GM19468 (cell line): ENCODE data around the gene TFF1.

Source experiments
- ATAC-seq: cut with Tn5 transposase; IDR thresholded peaks from one replicate; pipeline ENCODE4 v1.9.1; 2021; ENCODE audit warnings: mild to moderate bottlenecking, moderate library complexity, moderate number of reproducible peaks; ENCODE audit not compliant: unreplicated experiment; ENCODE audit errors: extremely low read depth

TFF1 gene

DNA sequence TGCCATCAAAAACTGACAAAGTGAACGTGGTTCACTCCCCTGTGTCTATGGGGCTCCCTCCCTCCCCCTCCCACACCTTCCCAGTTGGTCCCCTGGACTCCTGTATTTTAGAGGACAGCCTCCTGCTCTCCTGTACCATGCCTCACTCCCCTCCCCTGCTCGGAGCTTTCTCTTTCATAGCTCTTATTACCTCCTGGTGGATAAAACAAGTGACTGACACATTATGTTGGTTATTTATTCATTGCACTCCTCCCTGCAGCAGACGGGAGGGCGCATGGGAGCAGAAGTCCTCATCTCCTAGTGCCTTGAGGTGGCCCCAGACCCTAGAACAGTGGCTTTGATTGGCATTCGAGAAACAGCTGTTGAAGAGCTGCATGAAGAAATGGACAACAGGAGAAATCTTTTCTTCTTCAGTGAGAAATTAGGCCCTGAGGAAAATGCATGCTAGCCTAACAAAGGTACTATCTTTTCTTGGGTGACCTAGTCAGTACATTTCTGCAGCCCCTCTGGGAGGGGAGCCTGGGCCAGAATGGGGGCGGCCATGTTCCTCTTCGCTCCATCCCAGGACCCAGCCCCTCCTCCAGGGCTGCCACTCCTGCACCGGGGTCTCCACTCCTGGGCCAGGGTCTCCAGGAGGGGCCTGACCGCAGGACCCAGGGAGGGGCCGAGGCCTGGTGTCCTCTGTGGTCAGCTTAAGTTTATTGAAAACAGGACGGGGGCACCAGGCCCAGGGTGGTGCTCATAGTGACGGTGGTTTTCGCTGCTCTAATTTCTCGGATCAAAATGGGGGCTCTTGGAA lies 1.2 kb upstream of the TFF1 start:
- ATAC-seq, result no peak

- no peak for ATAC-seq
These were observed 565 bp downstream of the TFF1 start for GRCh38 chr21:42365770-42366169.

- ATAC-seq, result no peak
These were observed 1.9 kb downstream of the TFF1 start for GRCh38 chr21:42364304-42364865.

DNA sequence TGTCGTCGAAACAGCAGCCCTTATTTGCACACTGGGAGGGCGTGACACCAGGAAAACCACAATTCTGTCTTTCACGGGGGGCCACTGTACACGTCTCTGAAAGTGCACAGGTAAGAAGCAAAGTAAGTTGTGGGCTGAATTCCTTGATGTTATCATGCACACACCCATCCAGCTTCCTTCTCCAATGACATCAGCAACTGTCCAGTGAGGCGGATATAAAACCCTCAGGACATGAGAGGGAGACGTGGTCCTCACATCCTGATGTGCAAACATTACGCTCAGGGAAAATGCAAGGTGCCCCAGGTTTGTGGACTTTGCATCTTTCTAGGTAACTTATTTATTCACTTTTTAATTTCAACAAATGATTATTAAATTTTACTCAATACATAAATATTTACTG lies 3.0 kb downstream of the TFF1 start:
- ATAC-seq, result no peak

- ATAC-seq, result no peak
These were observed 3.6 kb downstream of the TFF1 start for GRCh38 chr21:42362700-42363099.

DNA sequence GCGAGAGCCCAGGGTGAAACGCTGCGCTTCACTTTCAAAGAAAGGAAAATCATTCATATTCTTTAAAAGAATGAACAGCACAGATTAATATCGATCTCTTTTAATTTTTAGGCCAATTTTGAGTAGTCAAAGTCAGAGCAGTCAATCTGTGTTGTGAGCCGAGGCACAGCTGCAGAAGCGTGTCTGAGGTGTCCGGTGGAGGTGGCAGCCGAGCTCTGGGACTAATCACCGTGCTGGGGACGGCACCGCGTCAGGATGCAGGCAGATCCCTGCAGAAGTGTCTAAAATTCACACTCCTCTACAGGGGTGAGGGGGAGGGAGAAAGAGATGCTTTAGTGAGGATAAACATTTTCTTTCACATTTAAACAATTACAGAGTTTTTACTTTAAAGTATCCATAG lies 4.1 kb downstream of the TFF1 start:
- ATAC-seq, result no peak

DNA sequence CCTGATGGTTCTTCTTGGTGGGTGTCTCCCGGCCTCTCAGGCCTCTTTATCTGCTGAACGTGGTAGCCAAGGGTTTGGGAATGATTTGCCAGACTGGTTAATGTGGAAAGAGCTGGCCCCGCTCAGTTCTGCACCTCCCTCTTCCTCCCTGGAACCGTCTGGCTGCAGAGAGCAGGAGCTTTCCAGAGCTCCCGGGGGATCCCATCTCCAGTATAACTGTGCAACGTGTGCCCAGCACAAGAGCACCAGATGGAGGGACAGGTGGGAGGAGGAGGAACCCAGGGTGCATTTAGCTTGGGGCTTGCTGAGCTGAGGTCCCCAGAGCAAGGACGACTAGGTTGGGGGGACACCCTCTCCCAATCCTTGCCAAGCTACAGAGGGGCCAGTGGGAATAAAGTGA lies 5.0 kb downstream of the TFF1 start:
- ATAC-seq, result no peak

DNA sequence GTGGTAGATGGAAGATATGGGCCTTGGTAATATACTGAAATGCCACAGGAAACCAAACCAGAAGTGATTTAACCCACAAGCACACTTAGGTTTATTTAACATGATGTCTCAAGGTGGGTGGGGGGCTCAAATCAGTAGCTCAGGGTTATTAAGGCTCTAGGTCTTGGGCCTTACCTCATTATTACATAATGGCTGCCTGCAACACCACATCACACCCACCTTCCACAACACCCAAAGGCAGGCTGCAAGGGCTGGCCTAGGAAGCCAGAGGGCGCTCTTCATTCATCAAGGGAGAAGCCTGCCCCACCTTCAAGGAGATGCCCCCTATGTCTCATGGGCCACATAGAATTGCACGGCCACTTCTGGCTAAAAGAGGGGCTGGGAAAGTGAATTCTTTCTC lies 6.0 kb downstream of the TFF1 start:
- ATAC-seq, result no peak

DNA sequence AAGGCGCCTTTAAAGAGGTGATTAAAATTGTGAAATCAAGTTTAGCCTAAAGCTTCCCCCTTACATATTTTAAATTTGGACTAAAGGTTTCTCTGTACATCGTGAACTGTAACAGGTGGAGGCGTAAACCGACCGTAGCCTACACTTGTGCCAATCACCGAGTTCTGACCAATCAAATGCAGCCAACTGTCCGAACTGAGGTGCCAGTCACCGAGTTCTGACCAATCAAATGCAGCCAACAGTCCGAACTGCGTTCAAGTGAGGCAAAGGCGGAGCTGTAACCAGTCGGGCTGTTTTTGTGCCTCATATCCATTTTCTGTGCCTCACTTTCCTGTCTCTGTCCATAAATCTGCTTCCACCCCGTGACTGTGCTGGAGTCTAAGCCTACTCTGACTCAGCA lies 7.4 kb downstream of the TFF1 start:
- ATAC-seq, result no peak

DNA sequence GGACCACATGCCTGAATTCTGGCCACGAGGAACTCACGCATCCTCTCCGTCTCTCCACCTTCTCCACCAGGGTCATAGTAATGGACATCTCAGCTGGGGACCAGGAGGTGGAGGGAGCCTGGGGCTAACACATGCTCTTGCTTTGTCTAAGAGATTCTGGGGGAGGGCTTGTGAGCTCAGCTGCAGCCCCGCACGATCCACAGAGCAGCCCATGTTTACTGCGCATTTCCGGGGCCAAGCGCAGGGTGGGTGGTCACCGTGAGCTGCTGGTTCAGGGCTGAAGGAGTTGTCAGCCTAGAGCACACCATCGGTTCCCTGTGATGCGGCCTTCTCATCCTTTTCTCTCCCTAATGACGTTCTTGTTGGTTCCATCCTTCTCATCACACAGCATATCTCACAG lies 8.1 kb downstream of the TFF1 start:
- ATAC-seq, result no peak

- no peak for ATAC-seq
These were observed 9.0 kb downstream of the TFF1 start for GRCh38 chr21:42357307-42357706.

GRCh38 chr21:42356650-42357049 lies 9.7 kb downstream of the TFF1 start:
- ATAC-seq, result no peak

GRCh38 chr21:42356046-42356445 lies 10.3 kb downstream of the TFF1 start:
- no peak for ATAC-seq

DNA sequence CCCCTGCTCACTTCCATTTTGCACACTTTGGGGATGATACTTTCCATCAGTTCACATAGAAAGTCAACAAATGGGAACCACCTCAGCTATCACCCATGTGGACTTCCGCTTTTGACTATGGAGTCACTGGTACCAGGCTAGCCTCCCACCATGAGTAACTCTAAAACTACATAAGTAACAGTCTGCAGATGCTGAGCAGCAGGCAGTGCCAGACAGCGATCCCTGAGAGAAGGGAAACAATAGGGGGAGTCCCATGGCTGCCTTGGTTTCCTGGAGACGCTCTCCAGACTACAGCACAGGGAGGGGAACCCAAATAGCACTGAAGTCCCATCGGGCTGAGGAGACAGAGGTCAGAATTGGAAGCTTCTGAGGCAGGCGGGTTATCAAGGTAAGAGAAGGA lies 12.7 kb downstream of the TFF1 start:
- no peak for ATAC-seq

- no peak for ATAC-seq
These were observed 13.8 kb downstream of the TFF1 start for GRCh38 chr21:42352441-42353095.

DNA sequence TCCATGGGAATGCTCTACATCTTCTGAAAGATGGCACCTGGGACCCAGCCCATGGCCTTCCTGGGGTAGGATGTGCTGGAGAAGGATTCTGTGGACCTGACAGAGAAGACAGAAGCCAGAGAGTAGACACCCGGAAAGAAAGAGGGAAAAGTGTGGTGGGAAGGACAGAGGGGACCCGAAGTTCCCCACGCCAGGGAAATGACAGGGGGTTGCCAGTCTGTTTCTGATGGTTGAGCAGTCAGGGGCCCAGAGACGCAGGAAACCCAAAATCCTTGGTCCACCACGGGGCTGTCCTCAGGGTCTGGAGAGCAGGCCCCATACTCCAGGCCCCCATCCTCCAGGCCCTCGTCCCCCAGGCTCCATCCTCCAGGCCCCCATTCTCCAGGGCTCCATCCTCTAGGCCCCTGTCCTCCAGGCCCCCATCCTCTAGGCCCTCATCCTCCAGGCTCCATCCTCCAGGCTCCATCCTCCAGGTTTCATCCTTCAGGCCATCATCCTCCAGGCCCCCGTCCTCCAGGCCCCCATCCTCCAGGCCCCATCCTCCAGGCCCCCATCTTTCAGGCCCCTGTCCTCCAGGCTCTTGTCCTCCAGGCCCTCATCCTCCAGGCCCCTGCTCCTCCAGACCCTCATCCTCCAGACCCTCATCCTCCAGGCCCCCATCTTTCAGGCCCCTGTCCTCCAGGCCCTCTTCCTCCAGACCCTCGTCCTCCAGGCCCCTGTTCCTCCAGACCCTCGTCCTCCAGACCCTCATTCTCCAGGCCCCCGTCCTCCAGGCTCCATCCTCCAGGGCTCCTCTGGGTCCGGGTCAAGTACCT lies 14.5 kb downstream of the TFF1 start:
- ATAC-seq, result no peak

- no peak for ATAC-seq
These were observed 15.4 kb downstream of the TFF1 start, which contains the start of gene TFF2 for GRCh38 chr21:42350927-42351426. Gene TFF2, minus strand, starts transcription at chr21:42350994. Its CDS starts 37 bp downstream, at chr21:42350957.

- no peak for ATAC-seq
These were observed 15.9 kb downstream of the TFF1 start for GRCh38 chr21:42350318-42350910.

GRCh38 chr21:42349420-42350317 lies 16.7 kb downstream of the TFF1 start:
- ATAC-seq, result no peak
